Neural cell (in vitro differentiated cells): Measurements from ENCODE around the gene CCDC122. TPM values are rescaled to one million over a fixed set of nuclear protein-coding genes. Genes with fewer than 3 reads are reported as not detected.

Source experiments
- H2AFZ ChIP-seq: fragments of 200-600, 300-800 bp; sonication (generic), shearing (Covaris generic); 2 replicates; pipeline ENCODE4 v1.6.0; 2014; ENCODE audit warnings: low read depth, mild to moderate bottlenecking, antibody characterized with exemption, low read length, moderate library complexity
- H3F3A ChIP-seq: fragments of 200-600 bp; shearing (Covaris generic); 2 replicates; pipeline ENCODE4 v1.6.1; 2016; ENCODE audit warnings: mild to moderate bottlenecking, moderate library complexity, mixed read lengths, antibody characterized with exemption, low read length; ENCODE audit not compliant: insufficient read depth, poor library complexity, severe bottlenecking
- H3K27ac ChIP-seq: fragments of 200-600, 300-800 bp; sonication (generic), shearing (Covaris generic); 2 replicates; pipeline ENCODE4 v1.5.1; 2014; ENCODE audit warnings: mild to moderate bottlenecking, low read length, moderate library complexity
- H3K27me3 ChIP-seq: fragments of 300-800, 200-600 bp; sonication (generic), shearing (Covaris generic); 2 replicates; pipeline ENCODE4 v1.6.0; 2014; ENCODE audit warnings: mild to moderate bottlenecking, low read depth, low read length, moderate library complexity; ENCODE audit not compliant: insufficient read depth
- H3K36me3 ChIP-seq: fragments of 300-800, 200-600 bp; sonication (generic), shearing (Covaris generic); 2 replicates; pipeline ENCODE4 v1.5.1; 2014; ENCODE audit warnings: mild to moderate bottlenecking, antibody characterized with exemption, low read length, moderate library complexity; ENCODE audit not compliant: insufficient read depth
- H3K4me2 ChIP-seq: fragments of 300-800, 200-600 bp; sonication (generic), shearing (Covaris generic); 2 replicates; pipeline ENCODE4 v1.6.0; 2014; ENCODE audit warnings: mild to moderate bottlenecking, low read length
- H3K4me3 ChIP-seq: fragments of 300-800, 200-600 bp; sonication (generic), shearing (Covaris generic); 2 replicates; pipeline ENCODE4 v1.5.1; 2014; ENCODE audit warnings: mild to moderate bottlenecking, low read length, moderate library complexity
- H3K79me2 ChIP-seq: fragments of 200-600 bp; shearing (Covaris generic); replicated peaks from 2 replicates; pipeline ENCODE4 v1.6.0; 2014; ENCODE audit warnings: mild to moderate bottlenecking, low read length, moderate library complexity; ENCODE audit not compliant: insufficient read depth
- H3K9ac ChIP-seq: fragments of 300-800, 200-600 bp; sonication (generic), shearing (Covaris generic); 2 replicates; pipeline ENCODE4 v1.6.1; 2016; ENCODE audit warnings: mild to moderate bottlenecking, low read length, mixed read lengths
- H3K9me2 ChIP-seq: fragments of 200-600 bp; shearing (Covaris generic); 2 replicates; pipeline ENCODE4 v1.6.1; 2016; ENCODE audit warnings: mild to moderate bottlenecking, low read length, mixed read lengths; ENCODE audit not compliant: insufficient read depth
- H3K9me3 ChIP-seq: fragments of 200-600, 300-800 bp; sonication (generic), shearing (Covaris generic); 2 replicates; pipeline ENCODE4 v1.6.1; 2016; ENCODE audit warnings: mild to moderate bottlenecking, mixed run types, low read length, moderate library complexity, mixed read lengths
- H4K20me1 ChIP-seq: fragments of 200-600 bp; shearing (Covaris generic); 2 replicates; pipeline ENCODE4 v1.6.1; 2016; ENCODE audit warnings: mild to moderate bottlenecking, mixed run types; ENCODE audit not compliant: insufficient read depth
- CTCF ChIP-seq: fragments of 450-650 bp; IDR thresholded peaks from 2 replicates; pipeline ENCODE4 v1.5.1; 2014; ENCODE audit warnings: antibody characterized with exemption, mild to moderate bottlenecking, moderate library complexity; ENCODE audit not compliant: poor library complexity, severe bottlenecking
- EP300 ChIP-seq: fragments of 450-650 bp; conservative IDR thresholded peaks from 2 replicates; pipeline ENCODE4 v1.6.1; 2014; ENCODE audit warnings: antibody characterized with exemption, mild to moderate bottlenecking, moderate library complexity; ENCODE audit not compliant: poor library complexity, severe bottlenecking
- EZH2 ChIP-seq: fragments of 200-600, 300-800 bp; shearing (Covaris generic), sonication (generic); IDR thresholded peaks from 2 replicates; pipeline ENCODE4 v1.6.1; 2014; ENCODE audit warnings: antibody characterized with exemption, low read length, borderline replicate concordance, mild to moderate bottlenecking; ENCODE audit not compliant: insufficient read depth, poor library complexity, severe bottlenecking
- MXI1 ChIP-seq: fragments of 450-650 bp; conservative IDR thresholded peaks from 2 replicates; pipeline ENCODE4 v1.6.1; 2014; ENCODE audit warnings: antibody characterized with exemption, mild to moderate bottlenecking; ENCODE audit not compliant: poor library complexity, severe bottlenecking
- POLR2AphosphoS5 ChIP-seq: IDR thresholded peaks from 2 replicates; pipeline ENCODE4 v1.6.1; 2012
- RAD21 ChIP-seq: fragments of 450-650 bp; conservative IDR thresholded peaks from 2 replicates; pipeline ENCODE4 v1.6.1; 2014; ENCODE audit warnings: antibody characterized with exemption, mild to moderate bottlenecking, moderate library complexity
- REST ChIP-seq: IDR thresholded peaks from 2 replicates; pipeline ENCODE4 v1.6.1; 2012; ENCODE audit warnings: borderline replicate concordance
- SMC3 ChIP-seq: fragments of 450-650 bp; conservative IDR thresholded peaks from 2 replicates; pipeline ENCODE4 v1.6.1; 2014; ENCODE audit warnings: antibody characterized with exemption, mild to moderate bottlenecking, moderate library complexity; ENCODE audit not compliant: poor library complexity
- TAF1 ChIP-seq: IDR thresholded peaks from 2 replicates; pipeline ENCODE4 v1.6.1; 2012; ENCODE audit warnings: low read depth
- polyA plus RNA-seq: library from polyadenylated mRNA; depleted of rRNA; stranded (reverse); fragments of >200 nt; gene quantifications from 2 replicates; pipeline ENCODE4 v1.2.3, GENCODE V29; 2014

Gene CCDC122
- polyA plus RNA-seq, 1 donor from 2014 or later, result 0.79 TPM

- TF ChIP-seq EP300 (no peak), CTCF (no peak), RAD21 (no peak), SMC3 (no peak), MXI1 (no peak), EZH2 (no peak), TAF1 (no peak), REST (no peak), POLR2AphosphoS5 (no peak)
- no peaks in the 10 kb centered on the region for H3K9me3 ChIP-seq
- no peaks in the 10 kb centered on the region for H3K36me3 ChIP-seq
- no peaks in the 10 kb centered on the region for H4K20me1 ChIP-seq
- no peak overlapping the region for H3K27ac ChIP-seq
- no peaks in the 10 kb centered on the region for H3K9me2 ChIP-seq
- H3F3A ChIP-seq, result peaks cover 5% of the 10 kb centered on the region
- H3K4me2 ChIP-seq, result no peak overlapping the region
- H3K9ac ChIP-seq, result no peak overlapping the region
- no peaks in the 10 kb centered on the region for H3K27me3 ChIP-seq
- H3K4me3 ChIP-seq, result no peak overlapping the region
- H2AFZ ChIP-seq, result no peak overlapping the region
- H3K79me2 ChIP-seq, result no peaks in the 10 kb centered on the region
Observed at GRCh38 chr13:43792076-43792881, 87.3 kb downstream of the CCDC122 start.

GRCh38 chr13:43787997-43788396 lies 91.5 kb downstream of the CCDC122 start:
- Histone ChIP-seq H3K9ac (peak overlapping the region; percentile 84), H3K27ac (peak overlapping the region; percentile 94), H3K9me2 (no peaks in the 10 kb centered on the region), H3K9me3 (no peaks in the 10 kb centered on the region), H3K4me3 (peak overlapping the region; percentile 87), H3K27me3 (no peaks in the 10 kb centered on the region), H3K4me2 (peak overlapping the region; percentile 66), H3K36me3 (no peaks in the 10 kb centered on the region), H2AFZ (no peak overlapping the region), H3F3A (peaks cover 5% of the 10 kb centered on the region), H3K79me2 (peaks cover 19% of the 10 kb centered on the region), H4K20me1 (no peaks in the 10 kb centered on the region)
- no peak for TF ChIP-seq MXI1
- TF ChIP-seq EZH2, result no peak
- peak; percentile 55 for TF ChIP-seq REST
- TF ChIP-seq CTCF, result peak; percentile 73
- TF ChIP-seq RAD21, result peak; percentile 73
- TF ChIP-seq TAF1, result no peak
- TF ChIP-seq SMC3, result peak; percentile 79
- peak; percentile 29 for TF ChIP-seq POLR2AphosphoS5
- TF ChIP-seq EP300, result no peak
